ENCODE results near the gene APEH. TPM values are rescaled to one million over a fixed set of nuclear protein-coding genes. Genes with fewer than 3 reads are reported as not detected.

APEH gene
- polyA plus RNA-seq, 5 donors: 87.1 to 116 (median 90.4) TPM

GRCh38 chr3:49724586-49724985, 50.4 kb downstream of the APEH start:
- DNase-seq: no peak

DNA sequence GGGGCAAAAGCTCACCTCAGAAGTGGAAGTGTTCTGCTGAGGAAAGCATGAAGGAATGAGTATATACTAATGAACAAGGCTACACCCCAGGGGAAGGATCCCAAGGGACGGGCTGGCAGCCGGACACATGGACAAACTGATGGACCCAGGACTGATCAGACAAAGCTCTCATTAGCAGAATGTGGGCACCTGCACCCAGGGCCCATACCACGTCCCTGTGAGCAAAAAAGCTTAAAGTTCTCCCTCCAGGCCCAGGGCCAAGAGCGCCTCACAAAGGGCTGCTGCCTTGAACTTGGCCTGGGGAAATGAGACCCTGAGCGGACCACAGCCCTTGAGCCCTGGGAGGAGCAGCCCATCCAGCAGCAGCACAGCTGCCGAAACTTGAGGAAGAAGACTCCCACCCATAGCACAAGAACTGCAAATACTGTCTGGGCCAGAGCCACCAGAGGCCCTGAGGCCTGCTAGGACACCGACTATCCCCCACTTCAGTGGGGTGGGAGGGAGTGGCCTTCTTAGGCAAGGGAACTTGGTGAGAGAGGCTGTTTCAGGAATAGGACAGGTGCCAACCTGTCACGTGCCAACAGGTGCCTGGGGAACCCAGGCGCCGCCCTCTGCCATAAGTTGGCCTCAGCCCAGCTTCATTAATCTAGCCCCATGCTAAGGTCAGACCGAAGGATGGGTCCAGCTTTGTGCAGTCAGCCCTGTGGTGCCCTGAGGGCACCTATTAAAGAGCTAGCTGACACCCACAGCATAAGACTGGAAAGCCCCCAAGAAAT, 51.9 kb downstream of the APEH start:
- no peak for DNase-seq

DNA sequence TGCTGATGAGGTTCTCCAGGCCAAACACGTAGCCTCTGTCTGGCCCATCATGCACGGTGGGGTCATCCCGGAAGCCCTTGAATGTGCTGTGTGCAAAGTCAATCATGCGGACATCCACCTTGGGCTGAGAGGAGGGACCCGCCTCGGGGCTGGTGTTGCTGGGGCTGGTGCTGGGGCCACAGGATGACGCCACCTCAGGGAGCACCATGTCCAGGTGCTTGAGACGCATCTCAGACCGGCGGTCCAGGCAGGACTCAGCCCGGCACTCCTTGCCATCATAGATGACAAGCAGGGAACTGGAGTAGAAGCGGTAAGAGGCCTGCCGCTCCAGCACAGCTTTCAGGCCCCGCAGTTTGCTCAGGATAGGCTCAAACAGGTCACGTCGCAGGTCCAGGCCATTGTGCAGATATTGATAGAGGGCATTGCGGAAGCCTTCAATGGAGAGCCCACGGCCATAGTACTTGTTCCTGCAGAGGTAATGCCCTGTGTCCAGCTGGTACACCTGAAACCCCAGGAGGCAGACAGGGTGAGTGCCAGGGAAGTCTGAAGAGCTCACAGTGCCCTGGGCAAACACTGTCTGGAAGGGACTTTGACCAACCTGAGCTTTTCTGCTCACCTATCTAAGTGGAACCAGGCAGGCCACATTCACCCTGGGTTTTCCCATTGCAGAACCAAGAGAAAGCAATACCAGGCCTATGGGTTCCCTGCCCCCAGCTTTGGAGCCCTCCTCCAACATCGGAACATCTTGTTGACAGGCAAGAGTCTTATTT, 53.2 kb downstream of the APEH start:
- DNase-seq: no peak

DNA sequence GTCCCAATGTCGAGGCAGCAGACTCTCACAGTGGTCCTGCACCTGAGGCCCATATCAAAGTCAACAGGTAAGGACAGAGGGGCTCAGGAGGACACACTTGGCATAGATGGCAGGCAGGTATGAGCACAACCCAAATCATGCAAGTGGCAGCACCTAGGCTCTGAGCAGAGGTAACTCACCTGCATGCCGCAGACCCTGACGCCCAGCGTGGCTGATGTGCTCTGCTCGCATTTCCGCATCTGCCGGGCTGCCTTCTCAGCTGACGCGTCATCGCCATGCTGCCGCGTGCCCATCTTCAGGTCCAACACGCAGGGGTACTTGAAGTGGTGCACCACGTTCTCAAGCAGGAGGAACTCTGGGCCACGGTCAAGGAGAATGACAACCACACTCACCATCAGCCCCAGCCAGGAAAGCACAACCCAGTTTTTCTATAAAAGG, 53.8 kb downstream of the APEH start:
- DNase-seq: no peak

DNA sequence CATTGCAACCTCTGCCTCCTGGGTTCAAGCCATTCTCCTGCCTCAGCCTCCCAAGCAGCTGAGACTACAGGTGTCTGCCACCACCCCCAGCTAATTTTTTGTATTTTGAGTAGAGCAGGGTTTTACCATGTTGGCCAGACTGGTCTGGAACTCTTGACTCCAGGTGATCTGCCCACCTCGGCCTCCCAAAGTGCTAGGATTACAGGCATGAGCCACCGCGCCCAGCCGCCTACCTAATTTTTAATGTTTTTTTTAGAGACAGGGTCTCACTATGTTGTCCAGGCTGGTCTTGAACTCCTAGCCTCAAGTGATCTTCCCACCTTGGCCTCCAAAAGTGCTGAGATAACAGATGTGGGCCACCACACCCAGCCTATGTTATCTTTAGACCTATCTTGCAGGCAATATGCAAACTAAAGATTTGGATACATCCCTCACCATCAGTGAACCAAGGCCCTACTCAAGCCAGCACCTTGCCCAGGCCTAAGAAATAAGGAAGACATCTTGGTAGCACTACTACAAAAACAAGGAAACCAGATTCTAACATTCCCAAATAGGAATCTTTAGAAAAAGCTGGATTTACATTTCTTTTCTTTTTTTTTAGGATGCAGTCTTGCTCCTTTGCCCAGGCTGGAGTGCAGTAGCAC, 55.9 kb downstream of the APEH start:
- no peak for DNase-seq

DNA sequence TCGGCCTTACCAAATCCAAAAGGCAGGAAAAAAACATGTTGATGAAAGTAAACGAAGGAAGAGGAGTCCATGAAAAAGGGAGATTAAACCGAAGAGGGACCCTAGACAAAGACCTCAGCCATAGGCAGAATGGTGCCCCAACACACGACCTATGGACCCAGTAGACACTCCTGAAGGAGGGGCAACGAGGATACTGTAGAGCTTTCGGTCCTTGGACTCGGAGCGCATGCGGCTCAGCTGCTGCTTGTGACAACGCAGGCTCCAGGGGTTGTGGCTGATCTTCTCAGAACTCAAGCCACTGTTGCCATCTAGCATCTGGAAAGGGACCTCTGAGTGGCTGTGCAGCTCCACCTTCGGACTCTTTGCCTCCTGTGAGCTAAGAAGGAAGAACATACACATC, 58.4 kb downstream of the APEH start:
- DNase-seq: no peak

DNA sequence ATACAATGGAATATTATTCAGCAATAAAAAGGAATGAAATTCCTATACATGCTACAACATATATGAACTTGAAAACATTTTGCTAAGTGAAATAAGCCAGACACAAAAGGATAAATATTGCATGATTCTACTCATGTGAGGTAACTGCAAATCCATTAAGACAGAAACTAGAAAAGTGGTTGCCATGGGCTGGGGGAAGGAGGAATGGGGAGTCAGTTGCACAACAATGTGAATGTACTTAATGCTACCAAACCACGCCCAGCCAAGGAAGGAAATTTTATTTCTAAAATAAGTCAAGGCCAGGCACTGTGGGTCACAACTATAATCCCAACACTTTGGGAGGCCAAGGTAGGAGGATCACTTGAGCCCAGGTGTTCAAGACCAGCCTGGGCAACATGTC, 59.4 kb downstream of the APEH start:
- DNase-seq: no peak

Other genes starting within 250 kb of the APEH start
- gene NICN1, start 245.0 kb upstream of the APEH start, polyA plus RNA-seq (ENCODE audit: insufficient read depth in 1 of 5, insufficient read length in 5 of 5, low replicate concordance in 1 of 5): 10 to 100 TPM; 22.7 to 30.5 (median 24.0) TPM
- gene DAG1, start 204.1 kb upstream of the APEH start, polyA plus RNA-seq (ENCODE audit: insufficient read depth in 1 of 5, insufficient read length in 5 of 5, low replicate concordance in 1 of 5): 10 to 100 TPM; 43.0 to 62.1 (median 50.1) TPM
- gene BSN, start 119.9 kb upstream of the APEH start, polyA plus RNA-seq (ENCODE audit: insufficient read depth in 1 of 5, insufficient read length in 5 of 5, low replicate concordance in 1 of 5): under 1 TPM; 0.73 to 0.97 (median 0.81) TPM
- gene MST1, start 15.1 kb downstream of the APEH start, polyA plus RNA-seq (ENCODE audit: insufficient read depth in 1 of 5, insufficient read length in 5 of 5, low replicate concordance in 1 of 5): 10 to 100 TPM; 21.3 to 54.2 (median 40.5) TPM
- 10 to 100 TPM; 25.9 to 33.5 (median 27.4) TPM for gene RNF123, start 15.2 kb downstream of the APEH start, polyA plus RNA-seq (ENCODE audit: insufficient read depth in 1 of 5, insufficient read length in 5 of 5, low replicate concordance in 1 of 5)
- gene AMIGO3, start 45.3 kb downstream of the APEH start, polyA plus RNA-seq (ENCODE audit: insufficient read depth in 1 of 5, insufficient read length in 5 of 5, low replicate concordance in 1 of 5): 1 to 10 TPM in 4 of 5 donors, under 1 TPM in 1; 0.66 to 2.6 (median 1.9) TPM
- gene GMPPB, start 49.6 kb downstream of the APEH start, polyA plus RNA-seq (ENCODE audit: insufficient read depth in 1 of 5, insufficient read length in 5 of 5, low replicate concordance in 1 of 5): 10 to 100 TPM in 4 of 5 donors, 1 to 10 TPM in 1; 9.2 to 21.5 (median 12.3) TPM
- gene IP6K1, start 112.2 kb downstream of the APEH start, polyA plus RNA-seq (ENCODE audit: insufficient read depth in 1 of 5, insufficient read length in 5 of 5, low replicate concordance in 1 of 5): 10 to 100 TPM; 37.1 to 50.3 (median 44.5) TPM
- 1 to 10 TPM in 4 of 5 donors, under 1 TPM in 1; 0.73 to 5.8 (median 4.5) TPM for gene CDHR4, start 125.5 kb downstream of the APEH start, polyA plus RNA-seq (ENCODE audit: insufficient read depth in 1 of 5, insufficient read length in 5 of 5, low replicate concordance in 1 of 5)
- gene INKA1, start 128.9 kb downstream of the APEH start, polyA plus RNA-seq (ENCODE audit: insufficient read depth in 1 of 5, insufficient read length in 5 of 5, low replicate concordance in 1 of 5): 10 to 100 TPM; 10.6 to 25.0 (median 15.6) TPM
- 10 to 100 TPM; 62.5 to 90.7 (median 78.2) TPM for gene UBA7, start 139.6 kb downstream of the APEH start, polyA plus RNA-seq (ENCODE audit: insufficient read depth in 1 of 5, insufficient read length in 5 of 5, low replicate concordance in 1 of 5)
- 10 to 100 TPM in 3 of 5 donors, 1 to 10 TPM in 2; 9.8 to 16.0 (median 12.6) TPM for gene TRAIP, start 182.2 kb downstream of the APEH start, polyA plus RNA-seq (ENCODE audit: insufficient read depth in 1 of 5, insufficient read length in 5 of 5, low replicate concordance in 1 of 5)
- gene CAMKV, start 195.6 kb downstream of the APEH start, polyA plus RNA-seq (ENCODE audit: insufficient read depth in 1 of 5, insufficient read length in 5 of 5, low replicate concordance in 1 of 5): under 1 TPM in 2 of 5 donors, not detected in 3; 0.06 to 0.09 TPM
- gene MST1R, start 229.5 kb downstream of the APEH start, polyA plus RNA-seq (ENCODE audit: insufficient read depth in 1 of 5, insufficient read length in 5 of 5, low replicate concordance in 1 of 5): 1 to 10 TPM; 4.0 to 9.2 (median 7.0) TPM